ENCODE results near the gene MAGI2.

GRCh38 chr7:78185149-78185745 is 1268.2 kb downstream of the MAGI2 start:
- no peak for TF ChIP-seq CTCF (IDR thresholded peaks at IDR 0.05)
- TF ChIP-seq POLR2A (IDR thresholded peaks at IDR 0.05) = no peak

Measured in esophagus squamous epithelium (tissue), 4 donors.